RWPE2 (cell line): ENCODE results near the gene CKM.
"Not testable (repeated sequence)": the region's sequence is repeated elsewhere in the genome, so short reads cannot be mapped to it uniquely, and the experiment has no call there.

Experiments
- ATAC-seq: fragments of 200-7000 bp; cut with Tn5 transposase; 3 replicates; pipeline ENCODE4 v1.9.1; 2021; ENCODE audit warnings: low read depth
- DNase-seq: peaks from one replicate; pipeline ENCODE4 v3.0.0-alpha.2; 2020; ENCODE audit warnings: low spot score
- H3K27ac ChIP-seq: fragments of 450-650 bp; 2 replicates; pipeline ENCODE4 v1.5.1; 2017; ENCODE audit warnings: mild to moderate bottlenecking; ENCODE audit not compliant: poor library complexity, severe bottlenecking
- H3K27me3 ChIP-seq: fragments of 250-450 bp; sonication (Bioruptor Pico); 2 replicates; pipeline ENCODE4 v1.5.1; 2021; ENCODE audit warnings: mild to moderate bottlenecking, moderate library complexity; ENCODE audit not compliant: insufficient read depth, poor library complexity, severe bottlenecking
- H3K36me3 ChIP-seq: fragments of 250-450 bp; sonication (Bioruptor Pico); 2 replicates; pipeline ENCODE4 v1.5.1; 2020; ENCODE audit warnings: low read depth, mild to moderate bottlenecking, moderate library complexity
- H3K4me1 ChIP-seq: fragments of 250-450 bp; sonication (Bioruptor Pico); 2 replicates; pipeline ENCODE4 v1.5.1; 2021; ENCODE audit warnings: mild to moderate bottlenecking, moderate library complexity; ENCODE audit not compliant: insufficient read depth, poor library complexity, severe bottlenecking
- H3K4me3 ChIP-seq: fragments of 250-450 bp; sonication (Bioruptor Pico); 2 replicates; pipeline ENCODE4 v1.5.1; 2021; ENCODE audit warnings: mild to moderate bottlenecking, moderate library complexity; ENCODE audit not compliant: severe bottlenecking
- H3K9me3 ChIP-seq: fragments of 250-450 bp; sonication (Bioruptor Pico); 2 replicates; pipeline ENCODE4 v1.5.1; 2021; ENCODE audit warnings: mild to moderate bottlenecking, moderate library complexity; ENCODE audit not compliant: severe bottlenecking
- TF ChIP-seq, protein P1 (sequence below): fragments of 450-650 bp; IDR thresholded peaks from one replicate; pipeline ENCODE4 v1.5.1; 2017; ENCODE audit warnings: mild to moderate bottlenecking, moderate library complexity; ENCODE audit not compliant: poor library complexity, severe bottlenecking

CKM gene

DNA sequence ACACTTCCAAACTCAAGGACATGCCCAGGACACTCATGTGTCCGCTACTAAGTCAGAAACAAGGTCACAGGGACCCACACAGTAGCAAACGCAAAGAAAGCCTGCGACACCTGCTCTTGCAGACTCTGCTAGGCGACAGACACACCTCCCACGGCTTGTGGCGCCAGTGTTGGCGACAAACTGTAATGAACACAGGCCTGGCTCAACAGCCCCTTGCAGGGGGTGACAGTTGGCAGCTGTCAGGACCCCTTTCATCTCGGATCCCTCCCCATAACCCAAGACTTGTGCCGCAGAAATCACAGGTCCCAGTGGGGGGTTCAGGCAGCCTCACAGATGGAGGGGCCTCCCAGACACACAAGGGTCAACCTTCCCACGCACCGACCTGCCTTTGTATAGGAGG lies 364 bp downstream of the CKM start:
- TF ChIP-seq, protein P1, sequence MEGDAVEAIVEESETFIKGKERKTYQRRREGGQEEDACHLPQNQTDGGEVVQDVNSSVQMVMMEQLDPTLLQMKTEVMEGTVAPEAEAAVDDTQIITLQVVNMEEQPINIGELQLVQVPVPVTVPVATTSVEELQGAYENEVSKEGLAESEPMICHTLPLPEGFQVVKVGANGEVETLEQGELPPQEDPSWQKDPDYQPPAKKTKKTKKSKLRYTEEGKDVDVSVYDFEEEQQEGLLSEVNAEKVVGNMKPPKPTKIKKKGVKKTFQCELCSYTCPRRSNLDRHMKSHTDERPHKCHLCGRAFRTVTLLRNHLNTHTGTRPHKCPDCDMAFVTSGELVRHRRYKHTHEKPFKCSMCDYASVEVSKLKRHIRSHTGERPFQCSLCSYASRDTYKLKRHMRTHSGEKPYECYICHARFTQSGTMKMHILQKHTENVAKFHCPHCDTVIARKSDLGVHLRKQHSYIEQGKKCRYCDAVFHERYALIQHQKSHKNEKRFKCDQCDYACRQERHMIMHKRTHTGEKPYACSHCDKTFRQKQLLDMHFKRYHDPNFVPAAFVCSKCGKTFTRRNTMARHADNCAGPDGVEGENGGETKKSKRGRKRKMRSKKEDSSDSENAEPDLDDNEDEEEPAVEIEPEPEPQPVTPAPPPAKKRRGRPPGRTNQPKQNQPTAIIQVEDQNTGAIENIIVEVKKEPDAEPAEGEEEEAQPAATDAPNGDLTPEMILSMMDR, result no peak
- H3K36me3 ChIP-seq, result no peaks in the 10 kb centered on the region
- H3K9me3 ChIP-seq, result no peaks in the 10 kb centered on the region
- no peak overlapping the region for H3K27ac ChIP-seq
- H3K4me3 ChIP-seq, result no peak overlapping the region
- H3K27me3 ChIP-seq, result no peaks in the 10 kb centered on the region
- no peaks in the 10 kb centered on the region for H3K4me1 ChIP-seq
- ATAC-seq (no peak), DNase-seq (no peak)

DNA sequence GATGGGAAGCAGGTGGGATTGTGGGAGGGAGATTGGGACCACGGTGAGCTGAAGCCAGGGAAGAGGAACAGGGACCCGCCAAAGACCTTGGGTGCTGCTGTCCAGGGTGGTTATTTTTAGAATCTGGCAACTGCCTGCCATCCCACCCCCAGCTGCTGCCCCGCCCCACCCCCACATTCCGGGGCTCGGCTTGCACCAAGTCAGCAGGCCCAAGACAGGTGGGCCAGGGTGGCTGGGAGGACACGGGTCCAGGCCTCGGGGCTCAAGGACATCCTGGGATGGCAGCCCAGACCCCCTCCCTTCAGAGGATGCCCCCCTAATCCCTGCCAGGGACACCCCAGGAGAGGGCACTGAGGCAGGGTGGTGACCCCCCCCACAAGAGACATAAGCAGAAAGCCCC lies 827 bp downstream of the CKM start:
- no peak for DNase-seq
- TF ChIP-seq, protein P1, result no peak
- H3K4me3 ChIP-seq, result no peak overlapping the region
- no peaks in the 10 kb centered on the region for H3K36me3 ChIP-seq
- no peaks in the 10 kb centered on the region for H3K4me1 ChIP-seq
- H3K27ac ChIP-seq, result no peak overlapping the region
- ATAC-seq, result no peak
- no peaks in the 10 kb centered on the region for H3K9me3 ChIP-seq
- no peaks in the 10 kb centered on the region for H3K27me3 ChIP-seq

DNA sequence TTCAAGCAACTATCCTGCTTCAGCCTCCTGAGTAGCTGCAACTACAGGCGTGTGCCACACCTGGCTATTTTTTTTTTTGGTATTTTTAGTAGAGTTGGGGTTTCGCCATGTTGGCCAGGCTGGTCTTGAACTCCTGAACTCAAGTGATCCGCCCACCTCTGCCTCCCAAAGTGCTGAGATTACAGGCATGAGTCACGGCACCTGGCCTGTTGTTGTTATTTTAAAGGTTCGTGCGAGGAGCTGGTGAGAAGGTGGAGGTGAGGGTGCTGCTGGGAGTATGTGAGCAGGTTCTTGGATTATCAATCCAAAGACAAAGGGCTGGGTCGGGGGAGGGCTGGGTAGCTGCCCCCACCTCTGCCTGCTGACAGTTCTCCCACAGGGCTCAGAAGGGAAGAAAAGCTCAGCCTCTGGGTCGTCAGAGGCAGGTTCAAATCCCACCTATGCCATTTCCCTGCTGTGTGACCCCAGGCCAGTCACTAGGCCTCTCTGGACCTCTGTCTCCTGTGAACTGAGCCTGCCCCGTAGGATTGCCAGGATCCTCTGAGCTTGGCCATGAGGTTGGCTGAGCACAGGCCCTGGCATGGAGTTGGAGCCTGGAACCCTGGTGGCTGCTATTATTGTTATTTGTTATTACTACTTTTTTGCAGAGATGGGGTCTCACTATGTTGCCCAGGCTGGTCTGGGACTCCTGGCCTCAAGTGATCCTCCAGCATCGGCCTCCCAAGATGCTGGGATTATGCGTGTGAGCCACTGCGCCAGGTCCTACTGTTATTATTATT lies 1.5 kb downstream of the CKM start:
- H3K36me3 ChIP-seq, result no peaks in the 10 kb centered on the region
- no peaks in the 10 kb centered on the region for H3K9me3 ChIP-seq
- no peak overlapping the region for H3K27ac ChIP-seq
- ATAC-seq (no peak), DNase-seq (no peak)
- TF ChIP-seq, protein P1, result no peak
- no peaks in the 10 kb centered on the region for H3K27me3 ChIP-seq
- H3K4me3 ChIP-seq, result no peak overlapping the region
- no peaks in the 10 kb centered on the region for H3K4me1 ChIP-seq

DNA sequence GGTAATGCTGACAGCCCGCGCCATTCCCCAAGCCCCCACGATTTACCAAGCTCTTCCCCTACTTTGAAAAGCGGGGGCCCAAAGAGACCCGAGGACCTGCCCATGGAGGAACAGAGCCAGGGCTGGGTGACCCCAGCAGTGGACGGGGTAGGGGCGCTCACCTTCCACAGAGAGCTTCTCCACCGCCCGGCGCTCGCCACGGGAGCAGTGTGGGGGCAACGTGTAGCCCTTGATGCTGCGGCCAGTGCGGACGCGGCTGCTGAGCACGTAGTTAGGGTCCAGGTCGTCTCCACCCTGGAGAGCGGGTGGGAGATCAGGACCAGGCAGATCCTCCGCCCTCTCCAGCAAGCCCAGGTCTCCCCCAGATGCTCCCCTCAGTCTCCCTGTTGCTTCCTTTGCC lies 7.4 kb downstream of the CKM start:
- TF ChIP-seq, protein P1, result no peak
- H3K27me3 ChIP-seq, result no peaks in the 10 kb centered on the region
- DNase-seq (no peak), ATAC-seq (no peak)
- H3K4me3 ChIP-seq, result no peak overlapping the region
- H3K4me1 ChIP-seq, result no peaks in the 10 kb centered on the region
- H3K36me3 ChIP-seq, result no peaks in the 10 kb centered on the region
- H3K27ac ChIP-seq, result no peak overlapping the region
- H3K9me3 ChIP-seq, result no peaks in the 10 kb centered on the region

DNA sequence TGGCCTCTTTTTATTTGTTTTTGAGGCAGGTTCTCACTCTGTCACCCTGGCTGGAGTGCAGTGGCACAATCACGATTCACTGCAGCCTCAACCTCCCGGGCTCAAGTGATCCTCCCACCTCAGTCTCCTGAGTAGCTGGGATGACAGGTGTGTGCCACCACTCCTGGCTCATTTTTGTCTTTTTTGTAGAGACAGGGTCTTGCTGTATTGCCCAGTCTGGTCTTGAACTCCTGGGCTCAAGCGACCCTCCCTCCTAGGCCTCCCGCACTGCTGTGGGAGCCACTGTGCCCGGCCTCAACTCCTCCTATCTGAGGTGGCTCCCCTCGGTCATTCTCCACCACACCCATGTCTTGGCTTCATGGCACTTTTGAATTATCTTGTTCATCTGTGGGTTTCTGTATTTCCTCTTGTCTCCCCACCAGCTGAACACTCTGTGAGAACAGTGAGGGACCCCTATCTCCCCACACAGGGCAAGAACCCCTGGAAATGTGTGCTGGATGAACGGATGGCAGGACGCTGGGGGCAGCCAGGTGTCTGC lies 7.9 kb downstream of the CKM start:
- Histone ChIP-seq H3K36me3 (no peaks in the 10 kb centered on the region), H3K4me1 (no peaks in the 10 kb centered on the region), H3K4me3 (no peak overlapping the region), H3K27me3 (no peaks in the 10 kb centered on the region), H3K9me3 (no peaks in the 10 kb centered on the region), H3K27ac (no peak overlapping the region)
- ATAC-seq, result no peak
- TF ChIP-seq, protein P1, result no peak
- DNase-seq, result no peak

DNA sequence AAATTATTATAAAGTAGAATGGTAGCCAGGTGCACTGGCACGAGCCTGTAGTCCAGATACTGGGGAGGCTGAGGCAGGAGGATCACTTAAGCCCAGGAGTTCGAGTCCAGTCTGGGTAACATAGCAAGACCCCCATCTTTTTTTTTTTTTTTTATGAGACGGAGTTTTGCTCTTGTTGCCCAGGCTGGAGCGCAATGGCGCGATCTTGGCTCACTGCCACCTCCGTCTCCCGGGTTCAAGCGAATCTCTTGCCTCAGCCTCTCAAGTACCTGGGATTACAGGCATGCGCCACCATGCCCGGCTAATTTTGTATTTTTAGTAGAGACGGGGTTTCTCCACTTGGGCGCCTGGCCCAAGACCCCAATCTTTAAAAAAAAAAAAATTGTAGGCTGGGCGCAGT lies 10.4 kb downstream of the CKM start:
- not testable (repeated sequence) for ATAC-seq, DNase-seq, H3K9me3 ChIP-seq, H3K36me3 ChIP-seq, H3K4me3 ChIP-seq, H3K27ac ChIP-seq, H3K4me1 ChIP-seq, H3K27me3 ChIP-seq
